ENCODE results near the gene NSL1.
A peak's percentile ranks its signal among the peaks of the same experiment; 100 is the strongest.

GRCh38 chr1:212749821-212750535 is 41.6 kb downstream of the NSL1 start:
- TF ChIP-seq CTCF (IDR thresholded peaks at IDR 0.05) (peak; percentile 39 to 77 (median 49)), POLR2A (IDR thresholded peaks at IDR 0.05) (no peak)

Data from tibial nerve (tissue), 3 donors.